Calu3 (cell line): Measurements from ENCODE around the gene NOP9. TPM values are rescaled to one million over a fixed set of nuclear protein-coding genes. Genes with fewer than 3 reads are reported as not detected.

ENCODE experiments used
- BruUV-seq: library from RNA; stranded (reverse); fragments of 400-500 nt; replicated peaks from 2 replicates; lab custom pipeline; 2021; lab: Mats Ljungman, UMichigan
- CTCF ChIA-PET: fragments of 300-600 bp; sonication (Branson Sonifier 250); formaldehyde crosslinking; loops from one replicate; lab custom pipeline; 2022; ENCODE audit warnings: antibody characterized with exemption; lab: Charles Lee
- DNase-seq: peaks from one replicate; pipeline ENCODE4 v3.0.0; 2022
- H3K27ac Mint-ChIP-seq: one replicate; pipeline ENCODE4 v1.8.0; 2022; ENCODE audit warnings: mixed read lengths; ENCODE audit not compliant: unreplicated experiment
- H3K27me3 Mint-ChIP-seq: one replicate; pipeline ENCODE4 v1.8.0; 2022; ENCODE audit warnings: mixed read lengths; ENCODE audit not compliant: unreplicated experiment
- H3K36me3 Mint-ChIP-seq: one replicate; pipeline ENCODE4 v1.8.0; 2022; ENCODE audit warnings: mild to moderate bottlenecking, moderate library complexity, mixed read lengths; ENCODE audit not compliant: insufficient read depth, unreplicated experiment
- H3K4me1 Mint-ChIP-seq: one replicate; pipeline ENCODE4 v1.8.0; 2022; ENCODE audit warnings: mild to moderate bottlenecking, low read depth, mixed read lengths; ENCODE audit not compliant: unreplicated experiment
- H3K4me3 Mint-ChIP-seq: one replicate; pipeline ENCODE4 v1.8.0; 2022; ENCODE audit warnings: mild to moderate bottlenecking, low read depth, moderate library complexity, mixed read lengths; ENCODE audit not compliant: unreplicated experiment
- H3K9me3 Mint-ChIP-seq: one replicate; pipeline ENCODE4 v1.8.0; 2022; ENCODE audit warnings: low read depth, mixed read lengths; ENCODE audit not compliant: unreplicated experiment
- intact Hi-C: fragments of 100-400 bp; cut with micrococcal nuclease; formaldehyde crosslinking; loops from one replicate; pipeline ENCODE4 v1.10.0; 2022; ENCODE audit not compliant: unreplicated experiment
- total RNA-seq: library from RNA; stranded (reverse); gene quantifications from 2 replicates; pipeline ENCODE4 v1.2.3, GENCODE V29; 2022
- TF ChIP-seq, protein P1 (sequence below): fragments of 200-600 bp; IDR thresholded peaks from one replicate; pipeline ENCODE4 v1.8.0; 2022; ENCODE audit warnings: antibody characterized with exemption; ENCODE audit not compliant: unreplicated experiment

Gene NOP9
- total RNA-seq, 1 experiment from 2014 or later: 35.9 TPM

DNA sequence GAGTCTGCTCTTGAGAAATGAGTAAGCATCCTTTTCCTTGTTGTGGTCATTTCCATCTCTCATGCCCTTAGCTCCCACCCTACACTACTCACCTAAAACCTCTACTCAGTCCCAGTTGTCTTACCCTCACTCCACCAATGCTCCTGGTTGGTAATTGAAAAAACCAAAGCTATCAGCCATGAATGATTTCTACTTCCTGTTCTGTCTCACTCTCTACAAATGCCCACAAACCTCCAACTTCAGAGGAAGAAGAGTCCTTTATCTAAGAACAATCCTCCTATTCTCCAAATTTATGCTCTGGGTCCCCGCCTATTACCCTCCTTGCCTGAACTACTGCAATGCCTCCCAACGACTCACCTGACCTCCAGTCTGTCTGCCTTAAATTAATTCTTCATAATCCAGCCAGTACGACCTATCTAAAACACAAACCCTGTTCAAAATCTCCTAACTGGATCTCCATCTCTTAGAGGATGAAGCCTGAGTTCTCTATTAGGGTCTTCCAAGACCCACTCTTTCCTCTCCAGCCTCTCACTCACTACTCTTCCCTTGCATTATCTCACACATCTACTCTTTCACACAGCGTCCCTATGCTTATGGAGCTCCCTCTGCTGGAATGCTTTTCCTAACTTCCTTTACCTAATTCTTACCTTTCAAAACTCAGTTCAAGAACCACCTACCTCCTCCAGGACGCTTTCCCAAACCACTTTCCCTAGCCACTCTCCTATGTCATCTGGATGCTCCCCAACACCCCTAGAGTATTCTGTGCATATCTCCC lies 2.3 kb upstream of the NOP9 start:
- H3K27me3 Mint-ChIP-seq: no peaks in the 10 kb centered on the region
- TF ChIP-seq, protein P1, sequence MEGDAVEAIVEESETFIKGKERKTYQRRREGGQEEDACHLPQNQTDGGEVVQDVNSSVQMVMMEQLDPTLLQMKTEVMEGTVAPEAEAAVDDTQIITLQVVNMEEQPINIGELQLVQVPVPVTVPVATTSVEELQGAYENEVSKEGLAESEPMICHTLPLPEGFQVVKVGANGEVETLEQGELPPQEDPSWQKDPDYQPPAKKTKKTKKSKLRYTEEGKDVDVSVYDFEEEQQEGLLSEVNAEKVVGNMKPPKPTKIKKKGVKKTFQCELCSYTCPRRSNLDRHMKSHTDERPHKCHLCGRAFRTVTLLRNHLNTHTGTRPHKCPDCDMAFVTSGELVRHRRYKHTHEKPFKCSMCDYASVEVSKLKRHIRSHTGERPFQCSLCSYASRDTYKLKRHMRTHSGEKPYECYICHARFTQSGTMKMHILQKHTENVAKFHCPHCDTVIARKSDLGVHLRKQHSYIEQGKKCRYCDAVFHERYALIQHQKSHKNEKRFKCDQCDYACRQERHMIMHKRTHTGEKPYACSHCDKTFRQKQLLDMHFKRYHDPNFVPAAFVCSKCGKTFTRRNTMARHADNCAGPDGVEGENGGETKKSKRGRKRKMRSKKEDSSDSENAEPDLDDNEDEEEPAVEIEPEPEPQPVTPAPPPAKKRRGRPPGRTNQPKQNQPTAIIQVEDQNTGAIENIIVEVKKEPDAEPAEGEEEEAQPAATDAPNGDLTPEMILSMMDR: peak; percentile 19
- no peak overlapping the region for H3K4me3 Mint-ChIP-seq
- H3K36me3 Mint-ChIP-seq: peaks cover 33% of the 10 kb centered on the region
- peak overlapping the region; percentile 24 for H3K27ac Mint-ChIP-seq
- H3K4me1 Mint-ChIP-seq: peaks cover 32% of the 10 kb centered on the region
- CTCF ChIA-PET: interaction anchor here (0.6 to 4.2 kb wide), 12 partner anchors 11 to 514 kb away, joined by 3 to 108 read pairs (median 8); partner anchors contain the start of genes CHMP4A, CIDEB, MDP1 and RABGGTA
- intact Hi-C loops: loop anchor here (1.0 to 2.0 kb wide), 2 partner anchors 19 to 54 kb away; no protein-coding TSS in a partner anchor
- no TSS peak for BruUV-seq
- peak; percentile 36 for DNase-seq
- H3K9me3 Mint-ChIP-seq: no peaks in the 10 kb centered on the region

DNA sequence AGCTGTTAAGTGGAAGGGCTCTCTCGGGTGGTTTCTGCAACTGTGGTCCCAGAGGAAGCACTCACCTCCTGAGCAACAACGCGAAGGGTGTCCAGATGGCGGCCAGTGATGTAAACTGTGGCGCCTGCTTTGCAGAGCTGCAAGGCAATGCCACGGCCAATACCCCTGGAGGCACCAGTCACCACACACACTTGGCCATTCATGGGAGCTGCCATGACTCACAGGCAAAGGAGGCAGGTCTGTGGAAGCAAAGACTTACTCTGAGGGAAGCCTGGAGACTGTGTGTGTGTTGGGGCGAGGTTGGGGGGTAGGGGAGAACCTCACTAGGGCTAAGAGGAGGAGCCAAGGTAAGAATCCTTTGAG lies 777 bp upstream of the NOP9 start:
- TF ChIP-seq, protein P1: no peak
- BruUV-seq: no TSS peak
- intact Hi-C loops: no loop called here
- Mint-ChIP-seq H3K27ac (peak overlapping the region; percentile 88), H3K9me3 (no peaks in the 10 kb centered on the region), H3K27me3 (no peaks in the 10 kb centered on the region), H3K4me3 (peak overlapping the region; percentile 90), H3K4me1 (peaks cover 32% of the 10 kb centered on the region), H3K36me3 (peaks cover 35% of the 10 kb centered on the region)
- peak; percentile 60 for DNase-seq
- CTCF ChIA-PET: interaction anchor here (0.6 to 4.2 kb wide), 6 partner anchors 9 to 152 kb away, joined by 3 to 108 read pairs (median 4); partner anchors contain the start of genes CIDEB, RABGGTA and TINF2

DNA sequence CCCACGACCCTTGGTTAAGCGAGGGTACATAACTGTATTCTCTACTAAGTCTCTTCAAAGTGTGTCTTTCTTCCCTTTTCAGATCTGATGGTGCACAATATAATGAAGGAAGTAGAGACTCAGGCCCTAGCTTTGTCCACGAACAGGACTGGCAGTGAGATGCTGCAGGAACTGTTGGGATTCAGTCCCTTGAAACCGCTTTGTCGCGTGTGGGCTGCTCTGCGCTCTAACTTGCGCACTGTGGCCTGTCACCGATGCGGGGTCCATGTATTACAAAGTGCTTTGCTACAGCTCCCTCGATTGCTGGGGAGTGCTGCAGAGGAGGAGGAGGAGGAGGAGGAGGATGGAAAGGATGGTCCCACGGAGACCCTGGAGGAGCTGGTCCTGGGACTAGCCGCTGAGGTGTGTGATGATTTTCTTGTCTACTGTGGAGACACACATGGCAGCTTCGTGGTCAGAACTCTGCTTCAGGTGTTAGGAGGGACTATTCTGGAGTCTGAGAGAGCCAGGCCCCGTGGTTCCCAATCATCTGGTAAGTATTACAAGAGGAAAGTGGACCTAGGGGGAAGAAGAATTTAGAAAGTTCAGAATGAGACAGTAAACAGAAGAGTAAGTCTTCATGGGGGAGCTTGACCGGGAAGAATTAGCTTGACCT lies 803 bp downstream of the NOP9 start:
- peaks cover 32% of the 10 kb centered on the region for H3K4me1 Mint-ChIP-seq
- no TSS peak for BruUV-seq
- no peaks in the 10 kb centered on the region for H3K27me3 Mint-ChIP-seq
- peaks cover 38% of the 10 kb centered on the region for H3K36me3 Mint-ChIP-seq
- intact Hi-C loops: no loop called here
- no peaks in the 10 kb centered on the region for H3K9me3 Mint-ChIP-seq
- CTCF ChIA-PET: interaction anchor here (0.8 to 4.2 kb wide), 6 partner anchors 7 to 85 kb away, joined by 3 to 108 read pairs (median 4); partner anchors contain the start of genes CIDEB, MDP1 and TINF2
- TF ChIP-seq, protein P1: no peak
- no peak overlapping the region for H3K27ac Mint-ChIP-seq
- no peak for DNase-seq
- H3K4me3 Mint-ChIP-seq: peak overlapping the region; percentile 90

DNA sequence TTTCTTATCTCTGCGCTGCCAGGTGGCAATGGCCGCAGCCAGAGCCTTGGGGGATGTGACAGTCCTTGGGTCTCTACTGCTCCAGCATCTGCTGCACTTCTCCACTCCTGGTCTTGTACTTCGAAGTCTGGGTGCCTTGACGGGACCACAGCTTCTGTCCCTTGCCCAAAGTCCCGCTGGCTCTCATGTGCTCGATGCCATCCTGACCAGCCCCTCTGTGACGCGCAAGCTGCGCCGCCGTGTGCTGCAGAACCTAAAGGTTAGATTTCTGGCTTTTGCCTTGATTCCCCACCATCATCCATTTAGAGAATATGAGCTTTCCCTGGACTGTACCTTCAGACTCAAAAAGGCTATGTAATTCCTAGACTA lies 4.4 kb downstream of the NOP9 start:
- no peaks in the 10 kb centered on the region for H3K9me3 Mint-ChIP-seq
- DNase-seq: no peak
- TF ChIP-seq, protein P1: no peak
- no peak overlapping the region for H3K27ac Mint-ChIP-seq
- H3K27me3 Mint-ChIP-seq: no peaks in the 10 kb centered on the region
- intact Hi-C loops: no loop called here
- H3K4me1 Mint-ChIP-seq: peaks cover 30% of the 10 kb centered on the region
- no peak overlapping the region for H3K4me3 Mint-ChIP-seq
- peaks cover 36% of the 10 kb centered on the region for H3K36me3 Mint-ChIP-seq
- no TSS peak for BruUV-seq
- CTCF ChIA-PET: no interaction called here
